HG03520 (cell line): ENCODE data around the gene PTOV1.

Source experiments
- ATAC-seq: cut with Tn5 transposase; IDR thresholded peaks from one replicate; pipeline ENCODE4 v1.9.1; 2021; ENCODE audit warnings: mild to moderate bottlenecking, moderate library complexity; ENCODE audit not compliant: unreplicated experiment

PTOV1 gene

DNA sequence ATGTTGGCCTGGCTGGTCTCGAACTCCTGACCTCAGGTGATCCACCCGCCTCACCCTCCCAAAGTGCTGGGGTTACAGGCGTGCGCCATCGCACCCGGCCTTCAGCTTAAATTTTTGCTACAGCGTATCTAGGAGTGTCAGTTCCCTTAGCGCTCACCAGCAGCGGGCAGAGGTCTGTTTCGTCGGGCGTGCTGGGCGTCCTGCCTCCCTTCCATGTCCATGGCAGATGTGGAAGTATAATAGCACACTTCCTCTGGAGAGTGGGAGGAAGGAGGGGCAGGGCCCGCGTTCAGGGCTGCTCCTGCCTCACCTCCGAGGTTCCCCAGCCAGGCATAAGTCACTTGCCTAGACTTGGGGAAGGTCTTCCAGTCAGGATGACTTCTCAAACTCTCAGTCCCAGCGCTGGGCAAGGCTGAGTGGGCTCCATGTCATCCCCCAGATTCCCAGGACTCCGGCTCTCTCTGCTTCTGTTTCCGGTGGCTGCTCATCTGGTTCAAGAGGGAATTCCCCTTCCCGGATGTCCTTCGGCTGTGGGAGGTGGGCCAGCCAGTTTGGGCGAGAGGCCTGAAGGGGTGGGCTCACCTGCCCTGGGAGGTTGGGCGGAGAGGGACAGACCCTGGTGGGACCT is 36.2 kb downstream of the PTOV1 start:
- ATAC-seq, result no peak

DNA sequence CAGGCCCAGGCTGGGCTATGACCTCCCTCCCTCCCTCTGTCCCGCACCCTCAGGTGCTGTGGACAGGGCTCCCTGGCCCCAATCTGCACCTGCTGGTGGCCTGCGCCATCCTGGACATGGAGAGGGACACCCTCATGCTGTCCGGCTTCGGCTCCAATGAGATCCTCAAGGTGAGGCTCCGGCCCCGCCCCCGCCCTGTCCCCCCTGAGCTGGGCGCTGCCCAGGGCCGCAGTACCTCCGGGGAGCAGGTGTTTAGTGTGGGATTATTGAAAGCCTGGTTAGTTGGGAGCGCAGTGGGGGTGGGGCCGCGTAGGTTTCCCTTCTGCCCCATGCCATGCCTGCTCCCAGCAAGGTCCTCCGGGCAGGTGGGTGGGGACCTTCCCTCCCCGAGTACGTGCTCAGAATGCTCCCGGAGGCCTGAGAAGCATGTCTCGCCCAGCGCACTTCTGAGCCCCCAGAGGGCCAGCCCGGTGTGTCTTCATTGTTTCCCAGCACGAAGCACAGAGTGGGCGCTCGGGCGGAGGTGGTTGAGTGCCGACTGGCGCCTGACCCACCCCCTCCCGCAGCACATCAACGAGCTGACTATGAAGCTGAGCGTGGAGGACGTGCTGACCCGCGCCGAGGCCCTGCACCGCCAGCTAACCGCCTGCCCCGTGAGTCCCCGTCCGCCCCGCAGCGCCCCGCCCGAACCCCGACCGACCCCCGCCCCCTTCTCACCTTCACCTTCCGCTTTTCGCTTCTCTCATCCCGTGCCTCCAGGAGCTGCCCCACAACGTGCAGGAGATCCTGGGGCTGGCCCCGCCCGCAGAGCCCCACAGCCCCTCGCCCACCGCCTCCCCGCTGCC is 36.9 kb downstream of the PTOV1 start:
- ATAC-seq, result no peak

DNA sequence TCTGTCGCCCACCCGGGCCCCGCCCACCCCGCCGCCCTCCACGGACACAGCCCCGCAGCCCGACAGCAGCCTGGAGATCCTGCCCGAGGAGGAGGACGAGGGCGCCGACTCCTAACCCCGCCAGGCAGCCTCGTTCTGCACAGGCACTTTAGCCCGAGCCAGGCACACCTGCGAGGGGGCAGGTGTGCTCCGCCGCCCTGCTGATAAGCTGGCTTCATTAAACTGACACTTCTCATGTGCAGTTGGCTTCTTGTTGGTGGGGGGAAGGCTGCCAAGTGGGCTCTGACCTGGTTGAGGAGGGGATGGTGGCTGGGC is 37.5 kb downstream of the PTOV1 start:
- no peak for ATAC-seq

GRCh38 chr19:49889038-49889686 is 38.2 kb downstream of the PTOV1 start:
- ATAC-seq, result no peak

GRCh38 chr19:49889687-49890348 is 38.9 kb downstream of the PTOV1 start:
- ATAC-seq, result no peak

DNA sequence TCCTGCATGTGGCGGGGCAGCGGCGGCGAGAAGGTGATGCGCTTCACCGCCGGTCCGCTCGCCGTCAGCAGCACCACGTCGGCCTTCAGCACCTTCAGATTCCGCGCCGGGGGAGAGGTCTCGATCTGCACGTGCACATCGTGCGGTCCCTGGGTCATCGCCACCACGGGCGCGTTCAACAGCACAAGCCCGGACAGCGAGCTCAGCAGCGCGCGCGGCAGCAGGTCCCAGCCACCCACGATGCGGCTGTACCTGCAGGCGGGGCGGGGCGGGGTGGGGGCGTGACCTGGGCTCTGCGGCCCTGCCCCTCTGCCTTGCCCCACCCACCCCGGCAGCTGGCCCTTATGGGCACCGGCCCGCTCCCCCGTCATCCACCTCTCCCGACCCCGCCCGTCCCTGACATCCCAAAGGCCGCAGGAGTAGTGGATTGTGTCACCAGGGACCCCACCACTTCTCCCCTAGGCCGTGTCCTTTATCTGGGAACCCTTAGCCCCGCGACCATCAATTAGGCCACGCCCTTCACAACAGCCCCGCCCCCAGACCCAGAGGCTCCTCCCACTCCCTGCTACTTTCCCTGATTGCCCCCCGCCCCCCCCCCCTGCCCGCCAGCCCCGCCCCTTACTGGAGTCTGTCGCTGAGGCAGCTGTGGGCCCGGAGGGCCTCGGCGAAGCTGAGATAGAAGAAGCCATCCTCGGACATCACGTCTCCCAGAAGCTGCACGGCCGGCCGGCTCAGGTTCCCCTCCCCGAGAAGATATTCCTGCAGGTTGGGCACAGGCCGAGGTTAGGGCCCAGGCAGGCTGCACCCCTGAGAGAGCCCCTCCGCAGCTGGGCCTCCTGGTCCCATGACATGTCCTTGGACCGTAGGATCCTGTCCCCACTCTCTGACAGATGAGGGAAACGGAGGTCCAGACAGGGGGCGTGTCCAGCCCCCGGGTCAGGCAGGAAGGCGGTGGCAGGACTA is 39.7 kb downstream of the PTOV1 start:
- no peak for ATAC-seq

- no peak for ATAC-seq
Observed at GRCh38 chr19:49891393-49891792, 40.4 kb downstream of the PTOV1 start.

DNA sequence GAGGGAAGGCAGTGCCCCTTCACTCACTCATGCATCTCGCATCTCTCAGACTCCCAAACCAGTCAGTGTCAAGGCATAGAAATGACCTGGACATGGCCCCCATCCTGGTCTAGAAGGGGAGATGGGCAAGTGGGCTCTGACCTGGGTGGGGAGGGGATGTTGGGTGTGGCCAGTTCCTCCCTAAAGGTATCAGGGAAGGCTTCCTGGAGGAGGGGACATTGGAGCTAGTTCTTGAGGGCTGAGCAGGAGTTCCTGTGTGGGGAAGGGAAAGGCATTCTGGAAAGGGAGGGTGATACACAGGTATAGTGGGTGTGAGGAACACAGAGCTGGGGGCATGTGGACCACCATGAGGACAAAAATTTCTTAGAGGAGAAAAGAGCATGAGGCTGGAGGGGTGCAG is 41.8 kb downstream of the PTOV1 start:
- ATAC-seq, result no peak

- ATAC-seq, result no peak
Observed at GRCh38 chr19:49894011-49894664, 43.2 kb downstream of the PTOV1 start.

GRCh38 chr19:49894879-49895565 is 44.1 kb downstream of the PTOV1 start:
- ATAC-seq, result no peak

DNA sequence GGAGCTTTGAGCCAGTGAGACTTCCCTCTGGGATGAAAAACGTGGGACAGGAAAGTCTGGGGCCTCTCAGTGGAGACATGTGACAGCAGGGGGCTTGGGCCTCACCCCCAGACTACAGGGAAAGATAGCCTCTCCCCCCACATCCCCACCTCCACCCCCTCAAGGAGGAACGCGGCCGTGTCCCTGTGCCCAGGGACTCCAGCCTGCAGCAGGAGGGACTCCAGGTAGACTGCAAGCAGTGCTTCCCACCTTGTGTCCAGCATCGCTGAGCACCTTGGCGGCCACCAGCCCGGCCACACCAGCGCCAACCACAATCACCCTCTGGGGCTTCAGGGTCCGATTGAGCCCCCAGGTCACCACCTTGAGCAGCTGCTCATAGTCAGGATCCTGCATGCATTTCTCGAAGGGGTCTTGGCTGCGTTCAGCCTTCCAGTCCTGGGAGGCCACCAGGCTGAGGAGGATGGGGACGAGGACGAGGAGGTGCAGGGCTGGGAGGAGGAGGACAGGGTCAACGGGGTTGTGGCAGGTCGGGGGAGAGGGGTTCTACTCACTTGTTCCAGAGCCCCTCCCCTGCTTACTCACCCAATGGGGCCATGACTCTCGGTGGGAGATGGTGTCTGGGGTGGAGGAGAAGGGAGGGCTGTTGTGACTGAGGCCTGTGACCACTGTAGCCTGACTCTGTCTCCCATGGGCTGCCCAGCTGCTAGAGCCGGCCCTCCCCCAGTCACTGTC is 44.8 kb downstream of the PTOV1 start:
- ATAC-seq, result no peak

DNA sequence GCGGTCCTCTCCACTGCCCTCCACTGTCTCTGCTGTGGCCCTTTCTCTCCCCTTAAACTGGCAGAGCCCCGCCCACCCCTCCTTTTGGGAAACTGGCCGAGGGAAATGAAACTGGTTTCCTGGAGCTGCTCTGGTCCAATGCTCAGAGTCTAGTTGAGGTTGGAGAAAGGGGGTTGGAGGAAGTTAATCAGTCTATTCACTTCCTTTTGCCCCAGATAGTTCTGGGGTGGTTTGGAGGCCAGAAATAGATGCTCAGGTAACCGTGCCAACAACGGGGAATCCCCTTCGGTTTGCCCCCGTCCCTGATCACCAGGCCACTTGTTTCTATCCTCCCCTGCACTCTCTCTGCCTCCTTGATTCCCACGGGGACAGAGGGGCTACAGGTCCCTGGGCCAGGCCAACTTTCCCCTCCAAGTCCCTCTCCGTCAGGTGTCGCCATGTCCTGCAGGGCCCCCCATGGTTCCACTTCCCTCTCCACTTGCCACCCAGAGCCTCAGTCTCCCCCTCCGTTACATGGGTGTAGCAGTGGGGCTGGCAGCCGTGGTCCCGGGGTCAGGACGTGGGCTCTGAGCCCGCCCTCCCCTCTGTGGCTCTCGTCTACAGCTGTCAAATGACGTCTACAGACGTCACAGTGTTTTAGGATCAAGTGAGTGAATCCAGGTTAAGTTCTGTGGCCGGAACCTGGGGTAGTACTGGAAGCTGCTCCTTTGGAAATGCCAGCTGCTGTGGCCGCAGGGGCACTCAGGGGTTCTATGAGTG is 46.1 kb downstream of the PTOV1 start, which contains the start of gene IL4I1:
Gene IL4I1, minus strand, starts transcription at position 25 of the 759 bp plus-strand sequence. CDS start 727 bp downstream, outside the sequence.
- ATAC-seq, result peak; percentile 49

DNA sequence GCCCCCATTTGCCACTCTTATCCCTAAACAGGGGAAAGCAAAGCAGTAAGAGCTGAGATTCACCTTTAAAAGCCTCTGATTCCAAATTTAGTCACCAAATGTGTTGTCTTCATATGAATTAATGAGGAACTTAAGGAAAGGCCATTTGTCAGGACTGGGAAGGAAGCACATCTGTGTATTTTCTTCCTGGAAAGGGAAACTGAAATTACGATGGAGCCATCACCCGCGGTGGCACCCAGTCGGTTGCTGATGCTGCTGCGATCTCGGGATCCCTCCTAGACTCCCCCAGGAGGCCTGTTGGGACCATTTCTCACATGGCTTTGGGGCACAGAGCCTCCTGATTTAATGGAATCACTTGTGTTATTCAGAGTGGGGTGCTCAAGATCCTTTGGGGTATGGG is 53.2 kb downstream of the PTOV1 start:
- ATAC-seq, result no peak

GRCh38 chr19:49906879-49907564 is 56.1 kb downstream of the PTOV1 start:
- no peak for ATAC-seq

- ATAC-seq, result no peak
Observed at GRCh38 chr19:49907745-49908446, 56.9 kb downstream of the PTOV1 start.
